GM12872 (cell line): Measurements from ENCODE around the gene ABLIM1.

Experiments used
- CTCF ChIP-seq: IDR thresholded peaks from 3 replicates; pipeline ENCODE4 v1.5.1; 2011; ENCODE audit warnings: low read depth, mild to moderate bottlenecking, low read length, moderate library complexity; ENCODE audit not compliant: insufficient read depth

Gene ABLIM1

DNA sequence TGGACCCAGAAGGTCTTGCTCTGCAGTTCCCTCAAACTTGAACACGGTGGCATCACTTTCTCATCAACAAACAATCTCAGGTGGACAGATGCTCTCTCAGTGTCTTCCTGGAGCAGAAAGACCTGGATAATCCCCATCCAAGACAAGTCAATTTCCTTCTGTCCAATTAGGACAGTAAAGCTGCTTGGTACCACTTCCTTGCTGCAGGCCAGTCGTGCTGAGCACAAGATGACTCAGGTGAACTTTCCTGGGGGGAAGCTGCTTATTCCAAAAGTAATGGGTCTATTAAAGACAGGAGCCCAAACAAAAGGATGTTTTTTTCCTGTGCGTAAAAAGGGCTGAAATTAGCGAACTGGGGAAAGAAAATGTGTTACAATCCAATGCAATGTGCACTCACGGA lies 146.2 kb downstream of the ABLIM1 start:
- no peak for TF ChIP-seq CTCF

DNA sequence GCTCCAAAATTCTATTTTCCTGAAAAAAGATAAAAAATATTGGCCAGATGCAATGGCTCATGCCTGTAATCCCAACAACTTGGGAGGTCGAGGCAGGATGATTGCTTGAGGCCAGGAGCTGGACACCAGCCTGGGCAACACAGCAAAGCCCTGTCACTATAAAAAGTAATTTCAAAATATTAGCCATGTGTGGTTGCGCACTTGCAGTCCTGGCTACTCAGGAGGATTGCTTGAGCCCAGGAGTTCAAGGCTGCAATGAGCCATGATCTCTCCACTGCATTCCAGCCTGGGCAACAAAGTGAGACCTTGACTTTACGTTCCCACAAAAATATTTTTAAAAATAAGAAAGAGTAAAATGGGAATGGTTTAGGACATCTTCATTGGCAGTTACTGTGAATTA lies 149.7 kb downstream of the ABLIM1 start:
- TF ChIP-seq CTCF, result no peak

GRCh38 chr10:114507449-114507848 lies 150.6 kb downstream of the ABLIM1 start:
- TF ChIP-seq CTCF, result no peak

- no peak for TF ChIP-seq CTCF
These were observed 151.1 kb downstream of the ABLIM1 start for GRCh38 chr10:114506871-114507385.

- no peak for TF ChIP-seq CTCF
These were observed 153.1 kb downstream of the ABLIM1 start for GRCh38 chr10:114504769-114505579.

GRCh38 chr10:114502074-114502473 lies 156.0 kb downstream of the ABLIM1 start:
- no peak for TF ChIP-seq CTCF

DNA sequence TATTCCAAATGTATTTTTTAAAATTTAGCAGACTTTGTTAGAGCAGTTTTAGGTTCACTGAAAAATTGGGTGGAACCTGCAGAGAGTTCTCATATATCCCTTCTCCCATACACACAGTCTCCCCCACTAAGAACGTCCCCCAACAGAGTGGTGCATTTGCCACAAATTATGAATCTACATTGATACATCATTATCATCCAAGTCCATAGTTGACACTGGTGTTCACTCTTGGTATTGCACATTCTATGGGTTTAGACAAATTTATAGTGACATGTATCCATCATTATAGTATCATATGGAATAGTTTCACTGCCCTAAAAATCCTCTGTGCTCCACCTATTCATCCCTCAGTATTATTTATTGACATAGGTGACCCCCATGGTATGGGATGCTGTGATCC lies 156.4 kb downstream of the ABLIM1 start:
- TF ChIP-seq CTCF, result no peak
